ENCODE measurements around the gene SMIM31. TPM values are rescaled to one million over a fixed set of nuclear protein-coding genes. Genes with fewer than 3 reads are reported as not detected.

Gene SMIM31
- total and polyA plus RNA-seq, 9 of the 15 experiments (the other 6 are each of a cell fraction or from before 2014, with no cell fraction given), result not detected

DNA sequence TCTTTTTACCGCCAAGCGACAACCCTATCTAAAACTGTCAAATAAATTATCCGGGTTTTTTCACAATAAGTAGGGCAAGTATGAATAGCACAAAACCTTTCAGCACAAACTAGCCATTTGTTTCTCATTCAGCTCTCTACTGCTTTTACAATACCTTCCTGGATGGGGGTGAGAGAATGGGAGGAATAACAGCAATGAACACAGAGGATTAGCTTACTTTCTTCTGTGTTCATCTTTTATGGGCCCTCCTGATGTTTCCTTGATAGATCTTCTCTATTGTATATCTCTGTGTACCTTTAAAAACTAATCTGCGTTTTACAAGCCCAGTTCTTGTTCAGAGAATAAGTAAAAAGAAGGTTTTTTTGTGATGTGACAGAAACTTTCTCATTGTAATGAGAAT is 67.8 kb downstream of the SMIM31 start:
- Histone ChIP-seq H3K79me2 (ENCODE audit: control insufficient read depth, insufficient read depth, low read length) (no peaks in the 10 kb centered on the region), H3K4me2 (ENCODE audit: insufficient read depth, low read length) (no peak overlapping the region), H4K20me1 (replicated peaks; ENCODE audit: control insufficient read depth, insufficient read depth, low read length) (no peaks in the 10 kb centered on the region), H3K36me3 (ENCODE audit: control insufficient read depth, insufficient read depth, low read length) (no peaks in the 10 kb centered on the region), H3K4me3 (no peak overlapping the region), H3K4me1 (replicated peaks in 1 of 2; ENCODE audit: control insufficient read depth in 2 of 2, insufficient read depth in 2 of 2, low read length in 2 of 2) (no peaks in the 10 kb centered on the region), H3K27me3 (ENCODE audit: control insufficient read depth in 2 of 2, insufficient read depth in 2 of 2, low read length in 2 of 2) (no peaks in the 10 kb centered on the region), H3K27ac (ENCODE audit: extremely low read depth, low read depth, low read length) (no peak overlapping the region), H3K9me3 (replicated peaks; ENCODE audit: control insufficient read depth, insufficient read depth, low read depth, low read length) (no peaks in the 10 kb centered on the region), H2AFZ (ENCODE audit: low read depth, low read length) (no peak overlapping the region), H3K9me1 (ENCODE audit: control insufficient read depth, insufficient read depth, low read length) (no peaks in the 10 kb centered on the region), H3K9ac (ENCODE audit: insufficient read depth in 1 of 2, low read depth in 2 of 2, low read length in 2 of 2) (no peak overlapping the region)
- BruUV-seq (replicated peaks), result no TSS peak
- DNase-seq (ENCODE audit: extremely low read depth in 1 of 4, low spot score in 3 of 4) (no peak), FAIRE-seq (no peak), ATAC-seq (no peak)
- intact Hi-C loops (cut with micrococcal nuclease), result no loop called here
- ChIA-PET POLR2A (no interaction called here), CTCF (ENCODE audit: low intra/inter-chr PET ratio) (no interaction called here)
- WGBS (ENCODE audit: insufficient coverage, low coverage, missing lambda C conversion rate), result 0% methylated on average over 4 of the region's 4 CpGs
- in situ Hi-C loops (cut with MboI), result no loop called here
- TF ChIP-seq ZNF75A (CRISPR knock-in tag; IDR thresholded peaks at IDR 0.05) (no peak), GATAD2B (IDR thresholded peaks at IDR 0.05; ENCODE audit: borderline replicate concordance) (no peak), GABPB2 (CRISPR knock-in tag; conservative IDR thresholded peaks at IDR 0.05) (no peak), POU5F1 (IDR thresholded peaks at IDR 0.05; ENCODE audit: borderline replicate concordance, low read depth, low read length, partially characterized antibody) (no peak), CUX1 (CRISPR knock-in tag; IDR thresholded peaks at IDR 0.05) (no peak), E2F3 (CRISPR knock-in tag; IDR thresholded peaks at IDR 0.05) (no peak), CCAR2 (IDR thresholded peaks at IDR 0.05; ENCODE audit: low read depth, low read length) (no peak), XRCC3 (IDR thresholded peaks at IDR 0.05) (no peak), ZNF609 (CRISPR knock-in tag; IDR thresholded peaks at IDR 0.05; ENCODE audit: borderline replicate concordance) (no peak), TCFL5 (CRISPR knock-in tag; conservative IDR thresholded peaks at IDR 0.05) (no peak)
- TF ChIP-seq, protein P1, sequence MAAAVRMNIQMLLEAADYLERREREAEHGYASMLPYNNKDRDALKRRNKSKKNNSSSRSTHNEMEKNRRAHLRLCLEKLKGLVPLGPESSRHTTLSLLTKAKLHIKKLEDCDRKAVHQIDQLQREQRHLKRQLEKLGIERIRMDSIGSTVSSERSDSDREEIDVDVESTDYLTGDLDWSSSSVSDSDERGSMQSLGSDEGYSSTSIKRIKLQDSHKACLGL (CRISPR knock-in tag; IDR thresholded peaks at IDR 0.05; ENCODE audit: borderline replicate concordance, poor library complexity, severe bottlenecking), result no peak
